ENCODE data around the gene WDR27. TPM values are rescaled to one million over a fixed set of nuclear protein-coding genes. Genes with fewer than 3 reads are reported as not detected.
"Not testable (repeated sequence)": the region's sequence is repeated elsewhere in the genome, so short reads cannot be mapped to it uniquely, and the experiment has no call there.

The WDR27 gene
- polyA plus RNA-seq, 4 donors: 9.7 to 62.2 (median 14.7) TPM

DNA sequence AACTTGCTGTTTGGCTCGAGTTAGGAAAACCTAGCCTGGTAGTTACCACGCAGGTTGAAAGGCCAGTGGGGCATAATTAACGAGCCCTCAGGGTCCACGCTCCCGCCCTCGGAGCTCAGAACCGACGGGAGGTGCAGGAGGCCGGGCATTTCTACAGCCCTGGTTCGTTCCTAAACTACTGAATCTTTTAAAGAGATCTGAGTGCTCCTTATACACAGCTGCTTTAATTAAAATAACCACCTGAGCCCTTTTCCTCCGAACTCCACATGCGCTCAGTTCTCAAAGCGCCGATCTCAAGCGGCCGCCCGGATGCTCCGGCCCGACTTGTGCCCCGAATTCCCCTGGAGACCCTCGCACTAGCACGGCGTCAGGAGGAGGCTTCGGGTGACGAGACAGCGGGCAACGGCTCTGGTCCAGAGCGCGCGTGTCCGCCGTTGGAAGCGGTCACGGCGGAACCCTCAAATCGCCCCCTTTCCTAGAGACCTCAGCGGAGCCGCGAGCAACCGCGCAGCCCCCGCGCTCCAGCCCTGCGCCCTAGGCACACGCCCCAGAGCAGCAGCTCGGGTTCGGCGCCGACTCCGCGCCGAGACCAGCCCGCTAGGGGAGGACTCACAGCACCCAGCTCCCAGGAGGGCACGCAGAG lies 397 bp downstream of the WDR27 start:
- FAIRE-seq: no peak
- Histone ChIP-seq H3K27me3 (ENCODE audit: control insufficient read depth in 3 of 3, insufficient read depth in 3 of 3, low read length in 3 of 3) (no peaks in the 10 kb centered on the region), H3K36me3 (ENCODE audit: control insufficient read depth in 3 of 3, insufficient read depth in 2 of 3, low read depth in 1 of 3, low read length in 3 of 3) (peaks cover 0 to 14% (median 2%) of the 10 kb centered on the region in 3 donors), H3K27ac (ENCODE audit: low read depth in 1 of 3, low read length in 2 of 3) (peak overlapping the region; percentile 96 to 98 (median 98)), H3K4me1 (ENCODE audit: control insufficient read depth in 3 of 3, insufficient read depth in 2 of 3, low read depth in 1 of 3, low read length in 2 of 3) (peaks cover 5 to 20% (median 5%) of the 10 kb centered on the region in 3 donors), H3K9me3 (ENCODE audit: control insufficient read depth in 2 of 2, insufficient read depth in 1 of 2, low read depth in 1 of 2, low read length in 1 of 2) (peaks cover 0 to 3% of the 10 kb centered on the region in 2 donors), H3K4me3 (ENCODE audit: low read depth in 1 of 3, low read length in 3 of 3) (peak overlapping the region; percentile 89 to 96 (median 93))
- peak in 1 of 2 donors; percentile 23 for DNase-seq
- 0 to 1% (median 0%) methylated on average over 50 to 54 of the region's 54 CpGs for WGBS, 3 donors

DNA sequence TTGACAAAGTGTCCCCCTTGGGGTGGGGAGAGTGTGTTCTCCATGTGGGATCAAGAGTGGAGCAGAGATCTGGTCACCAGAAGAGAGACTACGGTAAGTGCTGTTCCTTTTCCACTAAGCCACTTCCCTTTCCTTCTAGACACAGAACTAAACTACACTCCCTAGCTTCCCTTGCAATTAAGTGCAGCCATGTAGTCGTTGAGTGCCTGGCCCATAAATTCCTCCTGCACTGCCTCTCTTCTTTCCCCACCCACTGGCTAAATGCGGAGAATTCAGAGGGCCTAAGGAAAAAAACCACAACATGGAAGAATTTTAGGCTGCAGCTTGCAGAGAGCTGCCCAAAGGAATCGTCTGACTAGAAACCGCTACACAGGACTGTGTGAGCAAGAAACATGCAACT lies 1.5 kb downstream of the WDR27 start:
- Histone ChIP-seq H3K36me3 (ENCODE audit: control insufficient read depth in 3 of 3, insufficient read depth in 2 of 3, low read depth in 1 of 3, low read length in 3 of 3) (peaks cover 0 to 14% (median 2%) of the 10 kb centered on the region in 3 donors), H3K9me3 (ENCODE audit: control insufficient read depth in 2 of 2, insufficient read depth in 1 of 2, low read depth in 1 of 2, low read length in 1 of 2) (peaks cover 0 to 15% of the 10 kb centered on the region in 2 donors), H3K4me3 (ENCODE audit: low read depth in 1 of 3, low read length in 3 of 3) (no peak overlapping the region), H3K27ac (ENCODE audit: low read depth in 1 of 3, low read length in 2 of 3) (peak overlapping the region in 1 of 3 donors; percentile 19), H3K27me3 (ENCODE audit: control insufficient read depth in 3 of 3, insufficient read depth in 3 of 3, low read length in 3 of 3) (no peaks in the 10 kb centered on the region), H3K4me1 (ENCODE audit: control insufficient read depth in 3 of 3, insufficient read depth in 2 of 3, low read depth in 1 of 3, low read length in 2 of 3) (peaks cover 5 to 16% (median 5%) of the 10 kb centered on the region in 3 donors)
- WGBS, 3 donors: 48 to 54% (median 51%) methylated on average over 5 of the region's 5 CpGs
- DNase-seq (peak; percentile 15 to 44), FAIRE-seq (no peak)

DNA sequence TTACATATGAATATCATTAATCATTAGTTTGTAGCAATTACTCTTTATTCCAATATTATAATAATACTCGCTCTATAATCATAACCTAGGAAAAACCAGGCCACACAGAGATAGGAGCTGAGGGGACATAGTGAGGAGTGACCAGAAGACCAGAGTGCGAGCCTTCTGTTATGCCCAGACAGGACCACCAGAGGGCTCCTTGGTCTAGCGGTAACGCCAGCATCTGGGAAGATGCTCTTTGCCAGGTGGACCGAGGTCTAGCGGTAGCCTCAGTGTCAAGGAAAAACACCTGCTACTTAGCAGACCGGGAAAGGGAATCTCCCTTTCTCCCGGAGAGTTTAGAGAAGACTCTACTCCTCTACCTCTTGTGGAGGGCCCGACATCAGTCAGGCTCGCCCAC lies 4.7 kb downstream of the WDR27 start:
- DNase-seq; H3K4me3 ChIP-seq (ENCODE audit: low read depth in 1 of 3, low read length in 3 of 3); H3K27me3 ChIP-seq (ENCODE audit: control insufficient read depth in 3 of 3, insufficient read depth in 3 of 3, low read length in 3 of 3); H3K4me1 ChIP-seq (ENCODE audit: control insufficient read depth in 3 of 3, insufficient read depth in 2 of 3, low read depth in 1 of 3, low read length in 2 of 3); FAIRE-seq; H3K27ac ChIP-seq (ENCODE audit: low read depth in 1 of 3, low read length in 2 of 3): not testable (repeated sequence)
- 84 to 92% (median 90%) methylated on average over 10 of the region's 10 CpGs for WGBS, 3 donors
- peaks cover 0 to 32% of the 10 kb centered on the region in 2 donors for H3K9me3 ChIP-seq (ENCODE audit: control insufficient read depth in 2 of 2, insufficient read depth in 1 of 2, low read depth in 1 of 2, low read length in 1 of 2)
- peaks cover 0 to 28% (median 0%) of the 10 kb centered on the region in 3 donors for H3K36me3 ChIP-seq (ENCODE audit: control insufficient read depth in 3 of 3, insufficient read depth in 2 of 3, low read depth in 1 of 3, low read length in 3 of 3)

DNA sequence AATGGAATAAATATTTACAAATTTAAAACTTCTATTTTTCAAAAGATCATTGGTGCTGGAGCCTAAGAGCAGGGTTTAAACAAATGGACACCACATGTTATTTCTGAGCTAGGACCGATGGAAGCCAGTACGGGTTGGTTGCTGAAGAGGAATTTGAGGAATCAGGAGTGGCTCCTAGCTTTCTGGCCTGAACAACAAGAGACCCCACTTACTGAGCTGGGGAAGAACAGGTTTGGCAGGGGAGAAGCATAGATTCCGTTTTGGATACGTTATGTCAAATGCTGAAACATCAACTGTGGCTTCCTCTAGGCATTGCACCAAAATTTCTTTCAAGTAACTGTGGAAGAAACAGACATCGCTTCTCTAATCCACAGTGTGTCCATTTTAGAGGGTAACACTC lies 6.7 kb downstream of the WDR27 start:
- Histone ChIP-seq H3K36me3 (ENCODE audit: control insufficient read depth in 3 of 3, insufficient read depth in 2 of 3, low read depth in 1 of 3, low read length in 3 of 3) (peaks cover 0 to 37% (median 0%) of the 10 kb centered on the region in 3 donors), H3K9me3 (ENCODE audit: control insufficient read depth in 2 of 2, insufficient read depth in 1 of 2, low read depth in 1 of 2, low read length in 1 of 2) (peaks cover 0 to 44% of the 10 kb centered on the region in 2 donors), H3K27me3 (ENCODE audit: control insufficient read depth in 3 of 3, insufficient read depth in 3 of 3, low read length in 3 of 3) (no peaks in the 10 kb centered on the region), H3K4me3 (ENCODE audit: low read depth in 1 of 3, low read length in 3 of 3) (no peak overlapping the region), H3K4me1 (ENCODE audit: control insufficient read depth in 3 of 3, insufficient read depth in 2 of 3, low read depth in 1 of 3, low read length in 2 of 3) (peaks cover 0 to 4% (median 2%) of the 10 kb centered on the region in 3 donors), H3K27ac (ENCODE audit: low read depth in 1 of 3, low read length in 2 of 3) (no peak overlapping the region)
- no peak for DNase-seq
- FAIRE-seq: no peak
- WGBS, 3 donors: 83 to 90% (median 89%) methylated on average over 5 of the region's 5 CpGs

DNA sequence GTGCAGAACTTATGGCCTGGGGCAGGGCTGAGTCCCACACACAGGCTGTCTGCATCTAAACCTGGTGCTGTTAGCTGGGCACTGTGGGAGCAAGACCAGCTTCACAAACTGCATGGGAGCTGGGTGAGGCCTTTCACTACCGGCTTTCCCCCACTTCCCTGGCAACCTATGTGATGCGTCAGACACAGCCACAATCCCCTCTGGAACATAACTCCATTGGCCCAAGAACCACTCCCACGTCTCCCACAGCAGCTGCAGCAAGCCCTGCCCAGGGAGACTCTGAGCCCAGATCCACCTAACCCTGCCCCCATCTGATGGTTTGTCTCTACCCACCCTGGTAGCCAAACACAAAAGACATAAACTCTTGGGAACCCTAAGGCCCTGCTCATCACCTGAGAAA lies 9.3 kb downstream of the WDR27 start:
- WGBS, 3 donors: 93 to 96% (median 95%) methylated on average over 3 of the region's 3 CpGs
- H3K27me3 ChIP-seq (ENCODE audit: control insufficient read depth in 3 of 3, insufficient read depth in 3 of 3, low read length in 3 of 3): no peaks in the 10 kb centered on the region
- no peak overlapping the region for H3K27ac ChIP-seq (ENCODE audit: low read depth in 1 of 3, low read length in 2 of 3)
- no peak for FAIRE-seq
- peaks cover 0 to 59% of the 10 kb centered on the region in 2 donors for H3K9me3 ChIP-seq (ENCODE audit: control insufficient read depth in 2 of 2, insufficient read depth in 1 of 2, low read depth in 1 of 2, low read length in 1 of 2)
- H3K36me3 ChIP-seq (ENCODE audit: control insufficient read depth in 3 of 3, insufficient read depth in 2 of 3, low read depth in 1 of 3, low read length in 3 of 3): peaks cover 0 to 31% (median 2%) of the 10 kb centered on the region in 3 donors
- H3K4me1 ChIP-seq (ENCODE audit: control insufficient read depth in 3 of 3, insufficient read depth in 2 of 3, low read depth in 1 of 3, low read length in 2 of 3): no peaks in the 10 kb centered on the region
- no peak for DNase-seq
- no peak overlapping the region for H3K4me3 ChIP-seq (ENCODE audit: low read depth in 1 of 3, low read length in 3 of 3)

DNA sequence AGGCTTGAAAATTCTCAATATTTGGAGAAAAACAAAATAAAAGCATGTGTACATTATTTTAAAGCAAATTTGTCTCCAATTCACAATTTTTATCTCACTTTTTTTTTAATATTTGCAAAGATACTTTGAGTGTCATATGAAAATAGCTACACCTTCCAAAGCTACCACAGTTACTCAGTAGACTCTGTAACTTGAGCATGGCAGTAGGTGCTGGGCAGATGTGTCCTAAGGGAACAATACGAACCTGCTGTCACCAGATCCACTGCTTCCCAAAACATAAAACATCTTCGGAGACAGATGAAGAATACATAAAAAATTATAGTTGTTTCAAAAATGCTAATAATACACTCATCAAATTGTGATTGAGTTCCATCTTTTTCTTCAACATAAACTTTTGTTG lies 10.6 kb downstream of the WDR27 start:
- DNase-seq (no peak), FAIRE-seq (no peak)
- Histone ChIP-seq H3K36me3 (ENCODE audit: control insufficient read depth in 3 of 3, insufficient read depth in 2 of 3, low read depth in 1 of 3, low read length in 3 of 3) (peaks cover 0 to 31% (median 2%) of the 10 kb centered on the region in 3 donors), H3K4me1 (ENCODE audit: control insufficient read depth in 3 of 3, insufficient read depth in 2 of 3, low read depth in 1 of 3, low read length in 2 of 3) (no peaks in the 10 kb centered on the region), H3K27me3 (ENCODE audit: control insufficient read depth in 3 of 3, insufficient read depth in 3 of 3, low read length in 3 of 3) (no peaks in the 10 kb centered on the region), H3K27ac (ENCODE audit: low read depth in 1 of 3, low read length in 2 of 3) (no peak overlapping the region), H3K9me3 (ENCODE audit: control insufficient read depth in 2 of 2, insufficient read depth in 1 of 2, low read depth in 1 of 2, low read length in 1 of 2) (peaks cover 0 to 55% of the 10 kb centered on the region in 2 donors), H3K4me3 (ENCODE audit: low read depth in 1 of 3, low read length in 3 of 3) (no peak overlapping the region)
- 92 to 100% (median 96%) methylated on average over 2 of the region's 2 CpGs for WGBS, 3 donors

DNA sequence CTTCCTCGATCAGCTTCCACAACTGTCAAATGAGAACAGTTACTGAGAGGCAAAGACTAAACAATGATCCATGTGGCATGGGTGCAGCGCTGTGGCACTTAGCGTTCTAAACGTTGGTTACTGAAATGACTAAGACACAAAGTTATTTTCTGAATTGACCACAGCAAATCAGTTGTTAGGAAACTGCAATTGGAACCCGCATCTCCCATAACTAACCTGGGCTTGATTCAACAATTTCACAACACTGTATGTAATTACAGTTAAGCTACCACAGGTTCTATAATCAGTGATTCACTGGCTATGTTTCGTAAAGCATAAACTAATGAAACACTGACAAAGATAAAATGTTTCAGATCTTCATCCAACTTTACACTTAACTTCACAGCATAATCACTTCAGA lies 12.5 kb downstream of the WDR27 start:
- WGBS, 3 donors: 93 to 95% (median 94%) methylated on average over 6 of the region's 6 CpGs
- DNase-seq: no peak
- Histone ChIP-seq H3K9me3 (ENCODE audit: control insufficient read depth in 2 of 2, insufficient read depth in 1 of 2, low read depth in 1 of 2, low read length in 1 of 2) (peaks cover 0 to 45% of the 10 kb centered on the region in 2 donors), H3K27me3 (ENCODE audit: control insufficient read depth in 3 of 3, insufficient read depth in 3 of 3, low read length in 3 of 3) (no peaks in the 10 kb centered on the region), H3K27ac (ENCODE audit: low read depth in 1 of 3, low read length in 2 of 3) (no peak overlapping the region), H3K36me3 (ENCODE audit: control insufficient read depth in 3 of 3, insufficient read depth in 2 of 3, low read depth in 1 of 3, low read length in 3 of 3) (peaks cover 0 to 31% (median 2%) of the 10 kb centered on the region in 3 donors), H3K4me3 (ENCODE audit: low read depth in 1 of 3, low read length in 3 of 3) (no peak overlapping the region), H3K4me1 (ENCODE audit: control insufficient read depth in 3 of 3, insufficient read depth in 2 of 3, low read depth in 1 of 3, low read length in 2 of 3) (no peaks in the 10 kb centered on the region)
- FAIRE-seq: no peak

DNA sequence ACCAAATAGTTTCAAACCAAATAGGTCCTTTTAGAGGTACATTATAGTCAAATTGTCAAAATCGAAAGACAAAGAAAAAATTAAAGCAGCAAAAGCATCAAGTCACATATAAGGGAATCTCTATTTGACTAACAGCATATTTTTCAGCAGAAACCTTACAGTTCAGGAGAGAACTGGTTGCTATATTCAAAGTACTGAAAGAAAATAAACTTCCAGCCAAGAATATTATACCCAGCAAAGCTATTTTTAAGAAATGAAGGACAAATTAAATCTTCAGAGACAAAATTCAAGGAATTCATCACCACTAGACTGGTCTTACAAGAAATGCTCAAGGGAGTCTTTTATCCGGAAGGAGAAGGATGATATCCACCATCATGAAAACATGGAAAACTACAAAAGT lies 16.0 kb downstream of the WDR27 start:
- Histone ChIP-seq H3K4me3 (ENCODE audit: low read depth in 1 of 3, low read length in 3 of 3) (no peak overlapping the region), H3K36me3 (ENCODE audit: control insufficient read depth in 3 of 3, insufficient read depth in 2 of 3, low read depth in 1 of 3, low read length in 3 of 3) (peaks cover 0 to 42% (median 2%) of the 10 kb centered on the region in 3 donors), H3K27me3 (ENCODE audit: control insufficient read depth in 3 of 3, insufficient read depth in 3 of 3, low read length in 3 of 3) (no peaks in the 10 kb centered on the region), H3K4me1 (ENCODE audit: control insufficient read depth in 3 of 3, insufficient read depth in 2 of 3, low read depth in 1 of 3, low read length in 2 of 3) (no peaks in the 10 kb centered on the region), H3K27ac (ENCODE audit: low read depth in 1 of 3, low read length in 2 of 3) (no peak overlapping the region), H3K9me3 (ENCODE audit: control insufficient read depth in 2 of 2, insufficient read depth in 1 of 2, low read depth in 1 of 2, low read length in 1 of 2) (peaks cover 0 to 54% of the 10 kb centered on the region in 2 donors)
- FAIRE-seq: no peak
- no peak for DNase-seq
- 92 to 97% (median 93%) methylated on average over 2 of the region's 2 CpGs for WGBS, 3 donors
